Esophagus squamous epithelium (tissue), 4 donors: ENCODE results near the gene AHI1.

Experiments
- POLR2A ChIP-seq, 4 donors: fragments of 450-650 bp; IDR thresholded peaks; one replicate each; pipeline ENCODE4 v1.6.1; 2017; ENCODE audit warnings: antibody characterized with exemption in 4 of 4, mild to moderate bottlenecking in 4 of 4, moderate library complexity in 3 of 4
- TF ChIP-seq, protein P1 (sequence below), 6 experiments: fragments of 450-650 bp in 4 of 6; fragments of 200-600 bp in 2 of 6; sonication (generic) in 2 of 6; IDR thresholded peaks; one replicate each; pipeline ENCODE4 v1.5.1; 2016 to 2019; ENCODE audit warnings: antibody characterized with exemption in 6 of 6, mild to moderate bottlenecking in 4 of 6, moderate library complexity in 4 of 6

DNA sequence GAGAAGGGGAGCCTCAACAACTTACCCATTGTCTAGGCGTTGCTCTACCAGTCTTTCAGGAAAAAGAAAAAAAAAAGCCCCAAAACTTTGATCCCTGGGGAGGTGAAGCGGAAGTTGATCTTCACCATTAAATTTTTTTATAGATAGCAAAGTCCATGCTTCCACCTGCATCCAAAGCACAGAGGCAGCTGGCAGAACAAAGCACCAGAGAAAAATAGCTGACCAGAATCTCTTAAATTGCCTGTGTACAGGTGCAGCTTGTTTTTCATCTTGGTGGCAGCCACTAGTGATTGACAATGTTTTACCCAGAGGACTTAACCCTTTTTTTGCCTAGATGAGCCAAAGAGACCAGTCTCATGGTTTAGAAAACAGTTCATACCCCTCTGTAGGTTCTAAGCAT, 230.5 kb downstream of the AHI1 start:
- TF ChIP-seq, protein P1, sequence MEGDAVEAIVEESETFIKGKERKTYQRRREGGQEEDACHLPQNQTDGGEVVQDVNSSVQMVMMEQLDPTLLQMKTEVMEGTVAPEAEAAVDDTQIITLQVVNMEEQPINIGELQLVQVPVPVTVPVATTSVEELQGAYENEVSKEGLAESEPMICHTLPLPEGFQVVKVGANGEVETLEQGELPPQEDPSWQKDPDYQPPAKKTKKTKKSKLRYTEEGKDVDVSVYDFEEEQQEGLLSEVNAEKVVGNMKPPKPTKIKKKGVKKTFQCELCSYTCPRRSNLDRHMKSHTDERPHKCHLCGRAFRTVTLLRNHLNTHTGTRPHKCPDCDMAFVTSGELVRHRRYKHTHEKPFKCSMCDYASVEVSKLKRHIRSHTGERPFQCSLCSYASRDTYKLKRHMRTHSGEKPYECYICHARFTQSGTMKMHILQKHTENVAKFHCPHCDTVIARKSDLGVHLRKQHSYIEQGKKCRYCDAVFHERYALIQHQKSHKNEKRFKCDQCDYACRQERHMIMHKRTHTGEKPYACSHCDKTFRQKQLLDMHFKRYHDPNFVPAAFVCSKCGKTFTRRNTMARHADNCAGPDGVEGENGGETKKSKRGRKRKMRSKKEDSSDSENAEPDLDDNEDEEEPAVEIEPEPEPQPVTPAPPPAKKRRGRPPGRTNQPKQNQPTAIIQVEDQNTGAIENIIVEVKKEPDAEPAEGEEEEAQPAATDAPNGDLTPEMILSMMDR (IDR thresholded peaks at IDR 0.05), result no peak
- no peak for TF ChIP-seq POLR2A (IDR thresholded peaks at IDR 0.05)
